Mucosa of stomach (tissue), 1 donor: ENCODE measurements around the gene ATG10.

Experiments used
- H3K27me3 ChIP-seq: one replicate; pipeline ENCODE4 v1.7.0; 2013; ENCODE audit warnings: mild to moderate bottlenecking, low read length; ENCODE audit not compliant: control insufficient read depth, insufficient read depth
- H3K36me3 ChIP-seq: one replicate; pipeline ENCODE4 v1.7.0; 2013; ENCODE audit warnings: low read length; ENCODE audit not compliant: control insufficient read depth, insufficient read depth
- H3K4me1 ChIP-seq: one replicate; pipeline ENCODE4 v1.7.0; 2013; ENCODE audit warnings: mild to moderate bottlenecking, low read length; ENCODE audit not compliant: control insufficient read depth, insufficient read depth
- H3K4me3 ChIP-seq: one replicate; pipeline ENCODE4 v1.7.0; 2013; ENCODE audit warnings: low read length
- H3K9ac ChIP-seq: one replicate; pipeline ENCODE4 v1.7.0; 2013; ENCODE audit warnings: mild to moderate bottlenecking, low read length, moderate library complexity
- H3K9me3 ChIP-seq: one replicate; pipeline ENCODE4 v1.7.0; 2013; ENCODE audit warnings: mild to moderate bottlenecking, low read length, moderate library complexity; ENCODE audit not compliant: control insufficient read depth
- donor health status: Pancreatic carcinoma.

Gene ATG10

DNA sequence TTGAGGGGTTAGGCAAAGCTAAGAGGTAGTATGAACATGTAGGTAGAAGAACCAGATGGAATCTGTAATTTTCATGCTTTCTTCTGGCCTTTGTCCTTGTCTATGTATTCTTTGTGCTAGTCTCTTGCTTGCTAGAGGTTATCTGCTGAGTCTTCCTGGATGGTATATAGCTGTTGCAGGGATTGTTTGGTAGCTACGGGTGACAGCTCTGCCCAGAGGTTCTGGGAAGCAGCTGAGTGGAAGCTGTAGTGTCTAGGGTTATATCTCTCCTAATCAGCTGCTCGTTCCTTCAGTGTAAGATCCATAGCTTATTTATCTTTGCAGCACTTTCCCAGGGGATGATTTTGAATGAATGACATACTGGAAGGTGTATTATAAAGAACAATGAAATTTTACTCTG, 100.3 kb downstream of the ATG10 start:
- H3K4me1 ChIP-seq, result no peaks in the 10 kb centered on the region
- H3K4me3 ChIP-seq, result no peak overlapping the region

DNA sequence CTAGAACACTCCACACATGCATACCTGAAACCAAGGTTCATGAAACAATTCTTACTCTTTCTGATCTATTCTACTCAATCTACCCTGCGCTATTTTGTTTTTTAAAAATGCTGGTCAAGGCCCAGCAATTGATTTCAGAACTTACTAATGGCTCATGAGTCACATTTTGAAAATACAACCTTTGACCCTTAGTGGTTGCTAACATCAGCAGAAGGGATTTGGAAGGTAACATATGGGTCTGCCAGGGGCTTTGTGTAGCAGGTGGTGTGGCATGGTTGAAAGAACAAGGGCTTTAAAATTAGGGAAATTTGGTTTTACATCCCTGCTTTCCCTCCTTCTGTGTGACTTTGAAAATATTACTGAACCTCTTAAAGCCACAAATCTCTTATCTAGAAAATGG, 101.4 kb downstream of the ATG10 start:
- Histone ChIP-seq H3K9ac (no peak overlapping the region), H3K4me3 (no peak overlapping the region), H3K9me3 (no peaks in the 10 kb centered on the region), H3K4me1 (no peaks in the 10 kb centered on the region), H3K36me3 (no peaks in the 10 kb centered on the region), H3K27me3 (no peaks in the 10 kb centered on the region)

More for the DNA sequence above, 100.3 kb downstream of the ATG10 start:
- Histone ChIP-seq H3K36me3 (no peaks in the 10 kb centered on the region), H3K9ac (no peak overlapping the region), H3K9me3 (no peaks in the 10 kb centered on the region), H3K27me3 (no peaks in the 10 kb centered on the region)

DNA sequence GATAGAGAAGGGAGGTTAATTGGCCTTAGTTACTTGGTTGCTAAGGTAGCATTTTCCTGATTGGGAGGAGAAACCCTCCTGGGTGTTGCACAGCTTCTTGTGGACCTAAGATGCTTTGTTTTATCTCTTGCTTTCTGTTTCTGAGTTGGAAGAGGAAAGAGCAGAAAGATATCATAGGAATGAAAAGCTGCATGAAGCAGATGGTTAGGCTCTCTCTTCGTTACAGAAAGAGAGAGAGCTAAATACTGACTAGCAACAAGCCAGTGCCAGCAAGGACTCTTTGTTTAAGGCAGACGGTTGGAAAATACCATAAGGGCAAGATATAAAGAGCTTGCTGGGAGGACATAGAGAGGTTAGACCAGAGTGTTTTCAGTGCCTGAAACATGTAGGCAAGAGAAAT, 103.1 kb downstream of the ATG10 start:
- Histone ChIP-seq H3K9me3 (no peaks in the 10 kb centered on the region), H3K4me1 (no peaks in the 10 kb centered on the region), H3K9ac (no peak overlapping the region), H3K27me3 (no peaks in the 10 kb centered on the region), H3K4me3 (no peak overlapping the region), H3K36me3 (no peaks in the 10 kb centered on the region)

DNA sequence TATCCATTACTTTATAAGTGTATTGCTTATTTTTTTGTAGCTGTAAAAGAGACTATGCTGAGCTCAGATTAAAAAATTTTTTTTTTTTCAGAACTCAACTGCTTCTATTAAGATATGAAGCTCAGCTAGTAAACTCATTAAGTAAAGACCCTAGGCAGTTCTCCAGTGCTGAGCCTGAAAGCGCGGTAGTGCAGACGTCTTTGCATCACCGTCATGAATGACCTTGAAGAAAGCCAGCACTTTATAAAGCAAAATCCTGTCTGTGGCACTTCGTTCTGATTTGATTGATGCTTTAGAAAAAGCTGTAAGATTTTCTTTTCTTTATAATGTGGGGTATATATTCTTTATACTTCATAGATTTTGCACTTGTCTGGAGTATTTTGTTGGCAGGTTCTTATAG, 105.7 kb downstream of the ATG10 start:
- H3K27me3 ChIP-seq, result no peaks in the 10 kb centered on the region
- H3K4me1 ChIP-seq, result no peaks in the 10 kb centered on the region
- no peaks in the 10 kb centered on the region for H3K36me3 ChIP-seq

DNA sequence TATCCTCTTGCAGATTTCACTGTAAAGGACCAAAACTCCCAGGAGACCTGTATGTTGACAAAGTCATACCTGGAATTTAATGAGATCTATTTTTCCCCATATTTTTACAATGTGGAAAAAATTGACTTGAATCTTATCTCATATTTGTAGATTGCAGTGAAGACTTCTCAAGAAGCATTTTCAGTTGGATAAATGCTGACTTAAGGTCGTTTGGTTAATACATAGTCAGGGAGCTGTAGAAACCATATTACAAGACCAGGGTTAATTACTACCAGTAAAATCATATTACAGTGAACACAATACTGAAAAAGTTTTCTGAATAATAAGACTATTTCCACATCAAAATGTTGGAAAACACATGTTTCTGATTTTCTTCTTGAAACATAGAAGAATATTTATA, 119.8 kb downstream of the ATG10 start:
- Histone ChIP-seq H3K4me3 (no peak overlapping the region), H3K36me3 (no peaks in the 10 kb centered on the region), H3K4me1 (no peaks in the 10 kb centered on the region), H3K9ac (no peak overlapping the region), H3K27me3 (no peaks in the 10 kb centered on the region), H3K9me3 (no peaks in the 10 kb centered on the region)

More for the DNA sequence above, 105.7 kb downstream of the ATG10 start:
- no peak overlapping the region for H3K9ac ChIP-seq
- no peaks in the 10 kb centered on the region for H3K9me3 ChIP-seq
- no peak overlapping the region for H3K4me3 ChIP-seq

DNA sequence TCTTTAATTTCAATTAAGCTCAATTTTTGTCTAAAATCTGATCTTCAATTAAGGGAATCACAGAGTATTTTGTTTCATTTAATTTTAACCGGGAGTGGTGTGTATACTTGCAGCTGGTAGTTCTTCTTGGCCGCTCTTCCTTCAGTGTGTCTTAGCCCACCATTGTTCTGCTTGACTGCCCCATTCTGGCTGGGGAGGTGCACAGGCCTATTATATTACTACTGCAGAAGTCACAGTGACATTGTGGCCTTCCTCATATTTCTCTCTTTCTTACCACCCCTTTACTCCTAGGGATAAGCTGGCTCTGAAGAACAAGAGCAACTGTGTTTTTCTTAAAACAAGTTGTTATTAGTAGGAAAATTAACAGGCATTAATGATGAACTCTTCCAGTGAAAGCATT, 123.7 kb downstream of the ATG10 start:
- no peak overlapping the region for H3K4me3 ChIP-seq
- no peaks in the 10 kb centered on the region for H3K27me3 ChIP-seq
- no peaks in the 10 kb centered on the region for H3K36me3 ChIP-seq
- H3K4me1 ChIP-seq, result no peaks in the 10 kb centered on the region
- no peak overlapping the region for H3K9ac ChIP-seq
- no peaks in the 10 kb centered on the region for H3K9me3 ChIP-seq

DNA sequence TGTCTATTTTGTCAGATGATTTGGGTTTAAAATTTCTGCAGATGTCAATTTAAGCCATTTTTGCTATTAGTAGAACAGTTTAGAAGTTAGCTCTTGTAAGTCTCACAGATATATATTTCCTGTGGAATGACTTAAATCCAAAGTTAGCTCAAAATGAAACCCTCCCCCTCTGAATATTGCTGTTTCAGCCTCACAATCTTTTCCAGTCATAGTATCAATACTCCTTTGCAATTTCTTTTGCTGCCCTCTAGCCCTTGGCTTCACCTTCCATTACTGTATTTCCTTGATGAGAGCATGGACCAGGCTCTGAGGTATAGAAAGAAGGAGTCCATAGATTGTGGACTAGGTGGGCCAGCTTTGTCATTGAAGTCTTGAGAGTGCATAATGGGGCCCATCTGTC, 124.4 kb downstream of the ATG10 start:
- H3K9me3 ChIP-seq, result no peaks in the 10 kb centered on the region
- no peak overlapping the region for H3K4me3 ChIP-seq
- no peaks in the 10 kb centered on the region for H3K27me3 ChIP-seq
- no peaks in the 10 kb centered on the region for H3K4me1 ChIP-seq
- no peaks in the 10 kb centered on the region for H3K36me3 ChIP-seq
- no peak overlapping the region for H3K9ac ChIP-seq

DNA sequence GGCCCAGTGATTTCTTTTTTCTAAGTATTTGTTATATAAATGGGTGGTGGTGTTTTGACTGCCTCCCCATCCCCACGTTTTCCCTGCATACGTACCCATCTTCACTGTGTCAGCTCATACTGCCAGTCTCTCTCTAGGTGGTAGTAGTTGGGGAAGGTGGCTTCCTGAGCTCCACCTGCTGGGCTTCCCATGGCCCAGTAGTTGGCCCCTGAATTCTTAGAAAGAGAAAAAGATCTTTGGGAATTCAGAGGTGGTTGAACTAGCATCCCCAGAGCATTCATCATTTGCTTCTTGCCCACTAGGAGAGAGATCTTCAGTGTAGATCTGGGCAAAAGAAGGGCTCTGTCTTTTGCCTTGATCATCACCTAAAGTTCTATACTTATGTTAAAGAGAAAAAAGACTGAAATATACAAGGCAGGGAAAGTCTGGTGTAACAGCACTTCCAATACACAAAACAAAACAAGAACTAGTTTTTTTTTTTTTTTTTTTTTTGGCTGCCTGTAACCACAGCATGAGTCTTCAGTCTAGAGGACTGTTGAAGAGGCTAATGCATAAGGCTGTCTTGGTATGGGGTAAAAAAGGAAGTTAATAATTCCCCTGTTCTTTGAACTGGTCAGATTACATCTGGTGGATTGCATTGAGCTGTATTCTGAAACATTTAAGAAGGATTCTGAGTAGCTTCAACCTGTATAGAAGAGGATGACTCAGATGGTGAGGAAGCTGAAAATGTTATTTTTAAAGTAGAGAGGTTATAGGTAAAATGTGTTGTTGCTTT, 128.7 kb downstream of the ATG10 start:
- Histone ChIP-seq H3K4me1 (no peaks in the 10 kb centered on the region), H3K27me3 (no peaks in the 10 kb centered on the region), H3K4me3 (no peak overlapping the region), H3K9ac (no peak overlapping the region), H3K9me3 (no peaks in the 10 kb centered on the region), H3K36me3 (no peaks in the 10 kb centered on the region)

DNA sequence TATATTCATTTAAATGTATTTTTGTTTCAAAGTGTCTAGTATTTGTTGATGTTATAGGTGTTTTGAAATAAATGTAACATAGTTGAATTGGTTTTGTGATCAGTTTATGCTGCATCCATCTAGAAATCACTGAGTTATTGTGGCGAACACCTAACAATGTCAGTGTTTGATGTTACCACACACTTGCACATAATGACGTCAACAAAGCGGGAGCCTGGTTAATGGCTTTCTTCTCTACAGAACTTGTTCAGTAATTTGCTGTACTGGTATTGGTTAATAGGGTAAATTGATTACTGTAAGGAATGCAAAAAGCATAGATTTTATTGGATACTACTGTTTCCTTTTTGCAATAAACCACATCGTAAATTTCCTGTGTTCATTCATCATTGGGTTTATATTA, 133.0 kb downstream of the ATG10 start:
- no peak overlapping the region for H3K9ac ChIP-seq
- H3K4me3 ChIP-seq, result no peak overlapping the region
- H3K4me1 ChIP-seq, result no peaks in the 10 kb centered on the region
- H3K9me3 ChIP-seq, result no peaks in the 10 kb centered on the region
- H3K27me3 ChIP-seq, result no peaks in the 10 kb centered on the region
- H3K36me3 ChIP-seq, result no peaks in the 10 kb centered on the region

DNA sequence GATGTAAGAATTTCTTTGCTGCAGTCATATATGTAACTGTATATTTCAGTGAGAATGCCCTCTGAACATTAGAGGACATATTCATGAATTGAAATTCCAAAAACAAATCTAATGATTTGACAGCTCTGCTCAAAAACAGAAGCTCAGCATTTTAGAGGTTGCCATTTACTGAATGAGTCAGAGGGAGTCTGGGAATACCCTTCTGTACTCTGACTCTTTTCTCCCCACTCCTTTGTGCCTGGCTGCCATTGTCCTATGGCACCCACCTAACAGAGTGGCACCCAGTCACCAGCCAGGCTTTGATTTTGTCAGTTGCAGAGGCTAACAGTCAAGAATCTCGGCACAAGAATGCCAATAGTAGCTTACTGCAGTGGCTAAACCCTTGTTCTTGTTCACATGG, 133.6 kb downstream of the ATG10 start:
- no peaks in the 10 kb centered on the region for H3K4me1 ChIP-seq
- H3K36me3 ChIP-seq, result no peaks in the 10 kb centered on the region
- H3K4me3 ChIP-seq, result no peak overlapping the region
- H3K27me3 ChIP-seq, result no peaks in the 10 kb centered on the region
- no peaks in the 10 kb centered on the region for H3K9me3 ChIP-seq
- no peak overlapping the region for H3K9ac ChIP-seq

DNA sequence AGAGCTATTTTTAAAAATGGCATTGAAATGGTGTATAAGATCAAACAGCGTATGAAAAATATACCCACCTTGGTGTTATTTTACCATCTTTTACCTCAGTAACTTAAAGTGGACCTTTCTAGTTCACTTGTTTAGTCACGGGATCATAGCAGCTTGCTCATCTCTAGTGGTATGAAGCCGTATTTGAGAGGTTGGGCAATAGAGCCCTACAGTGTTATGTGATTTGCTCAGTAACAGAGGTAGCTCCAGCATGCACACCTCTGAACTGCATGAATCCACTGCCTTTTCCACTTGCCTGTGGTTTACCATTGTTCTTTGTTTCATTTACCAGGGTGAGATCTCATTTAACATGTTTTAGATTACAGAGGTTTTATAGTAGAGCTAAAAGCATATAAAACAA, 134.4 kb downstream of the ATG10 start:
- Histone ChIP-seq H3K9me3 (no peaks in the 10 kb centered on the region), H3K4me3 (no peak overlapping the region), H3K9ac (no peak overlapping the region), H3K4me1 (no peaks in the 10 kb centered on the region), H3K27me3 (no peaks in the 10 kb centered on the region), H3K36me3 (no peaks in the 10 kb centered on the region)

DNA sequence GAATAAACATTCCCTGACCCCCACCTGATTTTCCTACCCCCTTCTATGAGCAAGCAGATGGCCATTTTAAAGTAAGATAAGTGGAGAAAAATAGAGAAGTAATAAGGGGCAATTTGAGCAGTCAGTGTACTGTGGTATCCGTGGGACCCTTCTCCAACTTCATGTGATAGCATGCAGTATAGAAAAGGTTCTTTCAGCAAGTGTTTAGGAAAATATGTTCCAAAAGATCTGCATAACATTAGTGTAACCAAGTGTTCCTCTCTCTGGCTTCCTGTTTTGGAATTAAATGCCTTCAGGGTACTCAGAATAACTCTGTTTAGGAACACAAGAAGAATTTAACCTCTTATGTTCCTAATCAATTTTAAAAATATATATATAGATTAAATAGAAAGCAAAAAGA, 134.9 kb downstream of the ATG10 start:
- H3K4me3 ChIP-seq, result no peak overlapping the region
- no peak overlapping the region for H3K9ac ChIP-seq
- H3K4me1 ChIP-seq, result no peaks in the 10 kb centered on the region
- H3K27me3 ChIP-seq, result no peaks in the 10 kb centered on the region
- no peaks in the 10 kb centered on the region for H3K36me3 ChIP-seq
- H3K9me3 ChIP-seq, result no peaks in the 10 kb centered on the region

DNA sequence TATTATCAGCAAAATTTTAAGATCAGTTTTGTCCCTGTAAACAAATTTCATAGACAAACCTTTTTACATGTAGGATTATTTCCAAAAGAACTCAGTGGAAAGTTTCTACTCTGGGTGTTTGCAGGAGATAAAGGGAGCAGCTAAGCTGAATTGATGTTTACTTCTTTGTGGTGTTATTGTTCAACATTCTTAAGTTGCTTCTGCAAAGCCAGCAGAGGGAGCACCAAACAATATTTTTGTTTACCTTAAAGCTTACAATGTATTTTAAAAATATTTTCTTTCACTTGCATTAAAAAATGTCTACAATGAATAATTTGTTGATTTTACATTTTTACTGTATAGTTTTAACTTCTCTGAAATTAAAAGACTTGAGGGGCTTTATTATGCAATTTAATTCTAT, 135.4 kb downstream of the ATG10 start:
- no peaks in the 10 kb centered on the region for H3K27me3 ChIP-seq

More for the DNA sequence above, 135.4 kb downstream of the ATG10 start:
- no peaks in the 10 kb centered on the region for H3K9me3 ChIP-seq
- H3K36me3 ChIP-seq, result no peaks in the 10 kb centered on the region
- H3K9ac ChIP-seq, result no peak overlapping the region
- H3K4me1 ChIP-seq, result no peaks in the 10 kb centered on the region
- H3K4me3 ChIP-seq, result no peak overlapping the region
